Smooth muscle cell (in vitro differentiated cells): Measurements from ENCODE around the gene MCRIP2. TPM values are rescaled to one million over a fixed set of nuclear protein-coding genes. Genes with fewer than 3 reads are reported as not detected.

Experiments used
- DNase-seq: peaks from one replicate; lab custom pipeline; 2025; ENCODE audit not compliant: unreplicated experiment; lab: John Stamatoyannopoulos, UW
- H2AFZ ChIP-seq: fragments of 200-600 bp; sonication (generic); 2 replicates; pipeline ENCODE4 v1.6.0; 2016; ENCODE audit warnings: antibody characterized with exemption, low read depth, mild to moderate bottlenecking
- H3F3A ChIP-seq: fragments of 200-600 bp; sonication (generic); 2 replicates; pipeline ENCODE4 v1.6.0; 2017; ENCODE audit warnings: antibody characterized with exemption, low read depth
- H3K27ac ChIP-seq: fragments of 200-600 bp; sonication (generic); 2 replicates; pipeline ENCODE4 v1.5.1; 2016; ENCODE audit warnings: low read depth, mild to moderate bottlenecking
- H3K27me3 ChIP-seq: fragments of 200-600 bp; sonication (generic); 2 replicates; pipeline ENCODE4 v1.6.1; 2016; ENCODE audit warnings: low read depth, mild to moderate bottlenecking
- H3K36me3 ChIP-seq: fragments of 200-600 bp; sonication (generic); 2 replicates; pipeline ENCODE4 v1.5.1; 2016; ENCODE audit warnings: low read depth
- H3K4me1 ChIP-seq: fragments of 200-600 bp; sonication (generic); 2 replicates; pipeline ENCODE4 v1.5.1; 2016; ENCODE audit warnings: low read depth
- H3K4me2 ChIP-seq: fragments of 200-600 bp; sonication (generic); 2 replicates; pipeline ENCODE4 v1.6.0; 2016; ENCODE audit warnings: mild to moderate bottlenecking
- H3K4me3 ChIP-seq: fragments of 200-600 bp; sonication (generic); 2 replicates; pipeline ENCODE4 v1.5.1; 2016; ENCODE audit warnings: mild to moderate bottlenecking
- H3K79me2 ChIP-seq: fragments of 200-600 bp; sonication (generic); 2 replicates; pipeline ENCODE4 v1.6.0; 2016; ENCODE audit warnings: low read depth, mild to moderate bottlenecking
- H3K9ac ChIP-seq: fragments of 200-600 bp; sonication (generic); 2 replicates; pipeline ENCODE4 v1.6.0; 2016; ENCODE audit warnings: low read depth
- H3K9me3 ChIP-seq: fragments of 200-600 bp; sonication (generic); replicated peaks from 2 replicates; pipeline ENCODE4 v1.5.1; 2016; ENCODE audit warnings: low read depth
- H4K20me1 ChIP-seq: fragments of 200-600 bp; sonication (generic); 2 replicates; pipeline ENCODE4 v1.6.0; 2016; ENCODE audit warnings: low read depth
- CTCF ChIP-seq: fragments of 200-600 bp; sonication (generic); IDR thresholded peaks from 2 replicates; pipeline ENCODE4 v1.5.1; 2017; ENCODE audit warnings: borderline replicate concordance, mild to moderate bottlenecking, antibody characterized with exemption; ENCODE audit not compliant: insufficient read depth, poor library complexity, severe bottlenecking
- WGBS: methylation state at CpG from one replicate; pipeline ENCODE4 v1.1.7; 2016; ENCODE audit warnings: low lambda C conversion rate; 5-methylcytosine and 5-hydroxymethylcytosine counted together
- polyA plus RNA-seq: library from polyadenylated mRNA; unstranded; fragments of >200 nt; fragmentation: Nextera tagmentation; extraction: Ambion mirVana; gene quantifications from 2 replicates; pipeline ENCODE4 v1.2.1, GENCODE V29; 2016
- total RNA-seq: library from RNA; depleted of rRNA; stranded (reverse); fragments of >200 nt; gene quantifications from 2 replicates; pipeline ENCODE4 v1.2.3, GENCODE V29; 2014

MCRIP2 gene
- total and polyA plus RNA-seq, 2 experiments from 2014 or later: 11.9 to 34.7 TPM

- H3K9me3 ChIP-seq: no peaks in the 10 kb centered on the region
- H2AFZ ChIP-seq: no peak overlapping the region
- no peaks in the 10 kb centered on the region for H3K27me3 ChIP-seq
- peaks cover 4% of the 10 kb centered on the region for H3K79me2 ChIP-seq
- DNase-seq: no peak
- H3F3A ChIP-seq: peaks cover 6% of the 10 kb centered on the region
- peaks cover 14% of the 10 kb centered on the region for H3K4me1 ChIP-seq
- no peaks in the 10 kb centered on the region for H4K20me1 ChIP-seq
- no peak overlapping the region for H3K4me2 ChIP-seq
- H3K9ac ChIP-seq: no peak overlapping the region
- no peak for TF ChIP-seq CTCF
- no peaks in the 10 kb centered on the region for H3K36me3 ChIP-seq
- no peak overlapping the region for H3K4me3 ChIP-seq
- H3K27ac ChIP-seq: no peak overlapping the region
- WGBS: 96% methylated on average over 22 of the region's 22 CpGs
These were observed 10.2 kb downstream of the MCRIP2 start for GRCh38 chr16:651844-652243.

- H3K36me3 ChIP-seq: no peaks in the 10 kb centered on the region
- no peak overlapping the region for H3K9ac ChIP-seq
- H3K4me3 ChIP-seq: no peak overlapping the region
- no peak overlapping the region for H3K27ac ChIP-seq
- no peak overlapping the region for H2AFZ ChIP-seq
- H3K27me3 ChIP-seq: no peaks in the 10 kb centered on the region
- WGBS: 93% methylated on average over 28 of the region's 28 CpGs
- peaks cover 6% of the 10 kb centered on the region for H3F3A ChIP-seq
- peaks cover 14% of the 10 kb centered on the region for H3K4me1 ChIP-seq
- no peak overlapping the region for H3K4me2 ChIP-seq
- TF ChIP-seq CTCF: no peak
- H4K20me1 ChIP-seq: no peaks in the 10 kb centered on the region
- H3K79me2 ChIP-seq: peaks cover 4% of the 10 kb centered on the region
- H3K9me3 ChIP-seq: no peaks in the 10 kb centered on the region
- no peak for DNase-seq
These were observed 11.1 kb downstream of the MCRIP2 start for GRCh38 chr16:652454-653305.

GRCh38 chr16:654034-654433, 12.4 kb downstream of the MCRIP2 start:
- TF ChIP-seq CTCF: no peak
- Histone ChIP-seq H2AFZ (no peak overlapping the region), H3K4me2 (no peak overlapping the region), H3K9ac (no peak overlapping the region), H3F3A (no peaks in the 10 kb centered on the region), H3K36me3 (no peaks in the 10 kb centered on the region), H3K4me1 (peaks cover 7% of the 10 kb centered on the region), H3K79me2 (no peaks in the 10 kb centered on the region), H3K4me3 (no peak overlapping the region), H3K27ac (no peak overlapping the region), H3K9me3 (no peaks in the 10 kb centered on the region), H4K20me1 (no peaks in the 10 kb centered on the region), H3K27me3 (no peaks in the 10 kb centered on the region)
- DNase-seq: no peak
- 93% methylated on average over 12 of the region's 12 CpGs for WGBS

- no peak overlapping the region for H3K9ac ChIP-seq
- H3K79me2 ChIP-seq: no peaks in the 10 kb centered on the region
- no peak for TF ChIP-seq CTCF
- no peak for DNase-seq
- no peaks in the 10 kb centered on the region for H3K27me3 ChIP-seq
- H3K4me2 ChIP-seq: no peak overlapping the region
- no peak overlapping the region for H2AFZ ChIP-seq
- H3K4me3 ChIP-seq: no peak overlapping the region
- H3K36me3 ChIP-seq: no peaks in the 10 kb centered on the region
- H3F3A ChIP-seq: no peaks in the 10 kb centered on the region
- H3K27ac ChIP-seq: no peak overlapping the region
- no peaks in the 10 kb centered on the region for H3K9me3 ChIP-seq
- WGBS: 96% methylated on average over 19 of the region's 22 CpGs
- H3K4me1 ChIP-seq: peaks cover 3% of the 10 kb centered on the region
- H4K20me1 ChIP-seq: no peaks in the 10 kb centered on the region
These were observed 15.9 kb downstream of the MCRIP2 start for GRCh38 chr16:657487-657886.
